ENCODE data around the gene KCNQ1. TPM values are rescaled to one million over a fixed set of nuclear protein-coding genes. Genes with fewer than 3 reads are reported as not detected.

The KCNQ1 gene
- total and polyA plus RNA-seq, 2 donors (not counting 3 experiments of a cell fraction or from before 2014, with no cell fraction given): 0.07 to 0.09 TPM

DNA sequence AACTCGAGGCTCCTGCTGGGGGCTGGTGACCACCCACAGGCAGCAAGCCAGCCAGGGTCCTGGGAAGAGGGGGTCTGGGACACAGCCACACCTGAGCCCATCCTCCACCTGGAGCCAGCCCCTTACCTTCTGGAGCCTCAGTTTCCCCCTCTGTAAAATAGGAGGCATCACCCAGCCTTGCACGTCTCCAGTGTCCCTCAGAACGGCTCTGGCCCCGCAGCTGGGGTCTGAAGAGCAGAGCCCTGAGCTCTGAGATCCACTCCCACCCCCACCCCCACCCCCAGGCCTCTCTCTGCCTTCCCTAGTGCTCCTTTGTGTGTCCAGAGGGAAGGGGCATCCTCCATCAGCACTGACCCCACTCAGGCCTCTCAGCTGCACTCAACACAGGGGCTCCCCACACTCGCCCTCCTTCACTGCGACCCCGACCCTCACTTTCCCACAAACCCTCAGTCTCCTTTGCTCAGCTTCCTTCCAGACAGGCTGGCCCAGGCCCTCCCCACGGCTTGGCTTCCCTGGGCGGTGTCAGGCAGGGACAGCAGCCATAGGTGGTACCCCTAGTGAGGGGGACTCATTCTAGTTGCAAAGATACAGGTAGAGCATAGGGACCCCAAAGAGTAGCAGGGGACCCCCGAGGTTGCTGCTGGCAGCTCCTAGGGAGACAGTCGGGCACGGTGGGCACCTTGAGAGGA, 288.3 kb downstream of the KCNQ1 start:
- Histone ChIP-seq H3K79me2 (ENCODE audit: control insufficient read depth, insufficient read depth, low read length) (no peaks in the 10 kb centered on the region), H3K27me3 (ENCODE audit: control insufficient read depth in 2 of 2, insufficient read depth in 2 of 2, low read length in 2 of 2) (no peaks in the 10 kb centered on the region), H2AFZ (ENCODE audit: low read depth, low read length) (no peak overlapping the region), H3K36me3 (ENCODE audit: control insufficient read depth in 2 of 2, extremely low read depth in 1 of 2, insufficient read depth in 2 of 2, low read length in 2 of 2) (no peaks in the 10 kb centered on the region), H3K9me3 (replicated peaks; ENCODE audit: control insufficient read depth, insufficient read depth, low read length) (no peaks in the 10 kb centered on the region), H3K27ac (ENCODE audit: insufficient read depth, low read depth, low read length) (no peak overlapping the region), H4K20me1 (replicated peaks; ENCODE audit: control insufficient read depth, extremely low read depth, insufficient read depth, low read length) (no peaks in the 10 kb centered on the region), H3K9me1 (replicated peaks; ENCODE audit: control insufficient read depth, extremely low read depth, insufficient read depth, low read length) (no peaks in the 10 kb centered on the region), H3K4me2 (ENCODE audit: insufficient read depth, low read length) (no peak overlapping the region), H3K9ac (replicated peaks; ENCODE audit: extremely low read depth, insufficient read depth, low read length) (no peak overlapping the region), H3K4me3 (replicated peaks in 1 of 3; ENCODE audit: insufficient read depth in 1 of 3, low read depth in 1 of 3, low read length in 3 of 3) (no peak overlapping the region), H3K4me1 (ENCODE audit: control insufficient read depth, extremely low read depth, insufficient read depth, low read length) (no peaks in the 10 kb centered on the region)
- DNase-seq (ENCODE audit: low read depth, low spot score): no peak
- dilution Hi-C loops (cut with MboI; ENCODE audit: extremely low pct_ligation_motif_present, low sequenced_read_pairs) (no loop called here), intact Hi-C loops (cut with micrococcal nuclease) (no loop called here)
- ChIA-PET POLR2A (no interaction called here), CTCF (no interaction called here)
- FAIRE-seq: no peak
- TF ChIP-seq FOS (IDR thresholded peaks at IDR 0.05; ENCODE audit: borderline replicate concordance, insufficient read depth, low read length) (no peak), POLR2A (IDR thresholded peaks at IDR 0.05; ENCODE audit: low read depth, low read length) (no peak), GATA2 (IDR thresholded peaks at IDR 0.05; ENCODE audit: insufficient read depth, insufficient read length, low read depth, low read length) (no peak), EZH2 (IDR thresholded peaks at IDR 0.05; ENCODE audit: borderline replicate concordance, low read depth, low read length, severe bottlenecking) (no peak), MYC (IDR thresholded peaks at IDR 0.05; ENCODE audit: low read depth, low read length) (no peak), JUN (IDR thresholded peaks at IDR 0.05; ENCODE audit: borderline replicate concordance, insufficient read depth, insufficient read length, low read depth) (no peak), POLR2AphosphoS5 (IDR thresholded peaks at IDR 0.05; ENCODE audit: insufficient read depth, low read depth, low read length) (no peak)
- TF ChIP-seq, protein P1, sequence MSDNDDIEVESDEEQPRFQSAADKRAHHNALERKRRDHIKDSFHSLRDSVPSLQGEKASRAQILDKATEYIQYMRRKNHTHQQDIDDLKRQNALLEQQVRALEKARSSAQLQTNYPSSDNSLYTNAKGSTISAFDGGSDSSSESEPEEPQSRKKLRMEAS (IDR thresholded peaks at IDR 0.05; ENCODE audit: insufficient read depth, insufficient read length): no peak
- TF ChIP-seq, protein P2, sequence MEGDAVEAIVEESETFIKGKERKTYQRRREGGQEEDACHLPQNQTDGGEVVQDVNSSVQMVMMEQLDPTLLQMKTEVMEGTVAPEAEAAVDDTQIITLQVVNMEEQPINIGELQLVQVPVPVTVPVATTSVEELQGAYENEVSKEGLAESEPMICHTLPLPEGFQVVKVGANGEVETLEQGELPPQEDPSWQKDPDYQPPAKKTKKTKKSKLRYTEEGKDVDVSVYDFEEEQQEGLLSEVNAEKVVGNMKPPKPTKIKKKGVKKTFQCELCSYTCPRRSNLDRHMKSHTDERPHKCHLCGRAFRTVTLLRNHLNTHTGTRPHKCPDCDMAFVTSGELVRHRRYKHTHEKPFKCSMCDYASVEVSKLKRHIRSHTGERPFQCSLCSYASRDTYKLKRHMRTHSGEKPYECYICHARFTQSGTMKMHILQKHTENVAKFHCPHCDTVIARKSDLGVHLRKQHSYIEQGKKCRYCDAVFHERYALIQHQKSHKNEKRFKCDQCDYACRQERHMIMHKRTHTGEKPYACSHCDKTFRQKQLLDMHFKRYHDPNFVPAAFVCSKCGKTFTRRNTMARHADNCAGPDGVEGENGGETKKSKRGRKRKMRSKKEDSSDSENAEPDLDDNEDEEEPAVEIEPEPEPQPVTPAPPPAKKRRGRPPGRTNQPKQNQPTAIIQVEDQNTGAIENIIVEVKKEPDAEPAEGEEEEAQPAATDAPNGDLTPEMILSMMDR (IDR thresholded peaks at IDR 0.05; ENCODE audit: extremely low read depth in 1 of 2, insufficient read depth in 1 of 2, low read depth in 1 of 2, low read length in 2 of 2): no peak
- no TSS peak for BruUV-seq (replicated peaks)
